HPDE6-E6E7 (cell line): ENCODE results near the gene DENND2A.
"Not testable (repeated sequence)": the region's sequence is repeated elsewhere in the genome, so short reads cannot be mapped to it uniquely, and the experiment has no call there.

ENCODE experiments used
- DNase-seq: peaks from one replicate; pipeline ENCODE4 v3.0.0; 2011; ENCODE audit warnings: missing footprints; ENCODE audit errors: extremely low spot score

DENND2A gene

GRCh38 chr7:140506788-140507464 is 133.7 kb downstream of the DENND2A start:
- DNase-seq: no peak

GRCh38 chr7:140501966-140502365 is 138.6 kb downstream of the DENND2A start:
- no peak for DNase-seq

- not testable (repeated sequence) for DNase-seq
Observed at GRCh38 chr7:140497807-140498206, 142.8 kb downstream of the DENND2A start.

- DNase-seq: no peak
Observed at GRCh38 chr7:140497241-140497769, 143.3 kb downstream of the DENND2A start.

GRCh38 chr7:140495514-140496097 is 145.0 kb downstream of the DENND2A start:
- no peak for DNase-seq

GRCh38 chr7:140494867-140495266 is 145.7 kb downstream of the DENND2A start:
- DNase-seq: no peak

GRCh38 chr7:140489026-140489359 is 151.6 kb downstream of the DENND2A start:
- no peak for DNase-seq

GRCh38 chr7:140485500-140486265 is 154.9 kb downstream of the DENND2A start:
- DNase-seq: no peak

GRCh38 chr7:140484951-140485499 is 155.6 kb downstream of the DENND2A start:
- no peak for DNase-seq

- DNase-seq: no peak
Observed at GRCh38 chr7:140484479-140484878, 156.1 kb downstream of the DENND2A start.

GRCh38 chr7:140479739-140480084 is 160.9 kb downstream of the DENND2A start:
- no peak for DNase-seq

- peak; percentile 90 for DNase-seq
Observed at GRCh38 chr7:140479062-140479738, 161.4 kb downstream of the DENND2A start, which contains the start of gene MKRN1. Gene MKRN1 (minus strand): TSS chr7:140479505. CDS start chr7:140479344, 161 bp downstream.

- peak; percentile 19 for DNase-seq
Observed at GRCh38 chr7:140478246-140479061, 162.2 kb downstream of the DENND2A start.

GRCh38 chr7:140476698-140477261 is 163.8 kb downstream of the DENND2A start:
- DNase-seq: no peak

- DNase-seq: peak; percentile 44
Observed at GRCh38 chr7:140475747-140476333, 164.8 kb downstream of the DENND2A start.
